WTC11 (cell line): Measurements from ENCODE around the gene TMEM258. TPM values are rescaled to one million over a fixed set of nuclear protein-coding genes. Genes with fewer than 3 reads are reported as not detected.

Experiments
- ATAC-seq: fragments of 200-7000 bp; cut with Tn5 transposase; 2 replicates; pipeline ENCODE4 v1.10.0; 2021; ENCODE audit warnings: mild to moderate bottlenecking, moderate library complexity
- CTCF ChIA-PET: fragments of 300-600 bp; sonication (Branson Sonifier 250); formaldehyde crosslinking; loops from one replicate; lab custom pipeline; 2021; ENCODE audit warnings: antibody characterized with exemption; lab: Charles Lee
- POLR2A ChIA-PET: fragments of 350-600 bp; sonication (Branson Sonifier 250); formaldehyde crosslinking; loops from one replicate; lab custom pipeline; 2021; ENCODE audit warnings: antibody characterized with exemption; lab: Charles Lee
- DNase-seq: peaks from one replicate; pipeline ENCODE4 v3.0.0; 2021; ENCODE audit warnings: low spot score
- H3K27ac Mint-ChIP-seq: 2 replicates; pipeline ENCODE4 v1.8.0; 2021; ENCODE audit warnings: mixed read lengths
- H3K27me3 Mint-ChIP-seq: 2 replicates; pipeline ENCODE4 v1.8.0; 2021; ENCODE audit warnings: low read depth, mild to moderate bottlenecking, moderate library complexity, mixed read lengths
- H3K36me3 Mint-ChIP-seq: 2 replicates; pipeline ENCODE4 v1.8.0; 2021; ENCODE audit warnings: mixed read lengths
- H3K4me1 Mint-ChIP-seq: 2 replicates; pipeline ENCODE4 v1.8.0; 2022; ENCODE audit warnings: mixed read lengths
- H3K4me3 Mint-ChIP-seq: 2 replicates; pipeline ENCODE4 v1.8.0; 2021; ENCODE audit warnings: mild to moderate bottlenecking, moderate library complexity, mixed read lengths
- H3K9me3 Mint-ChIP-seq: 2 replicates; pipeline ENCODE4 v1.8.0; 2021; ENCODE audit warnings: mixed read lengths
- ARID4B ChIP-seq: sonication (generic); formaldehyde crosslinking; IDR thresholded peaks from 2 replicates; pipeline ENCODE4 v1.8.0; 2023; ENCODE audit warnings: missing genetic modification reagents, mild to moderate bottlenecking, borderline replicate concordance
- ATF1 ChIP-seq: sonication (generic); formaldehyde crosslinking; IDR thresholded peaks from 2 replicates; pipeline ENCODE4 v1.8.1; 2023; ENCODE audit warnings: mild to moderate bottlenecking, moderate library complexity, missing genetic modification reagents
- CREB1 ChIP-seq: sonication (generic); formaldehyde crosslinking; IDR thresholded peaks from 2 replicates; pipeline ENCODE4 v1.8.0; 2023; ENCODE audit warnings: mild to moderate bottlenecking, missing genetic modification reagents
- ERG ChIP-seq: fragments of 250-450 bp; sonication (Bioruptor Pico); IDR thresholded peaks from 2 replicates; pipeline ENCODE4 v1.8.0; 2021; ENCODE audit warnings: mild to moderate bottlenecking
- FOXK1 ChIP-seq: sonication (generic); formaldehyde crosslinking; IDR thresholded peaks from 2 replicates; pipeline ENCODE4 v1.8.0; 2022; ENCODE audit warnings: mild to moderate bottlenecking, moderate library complexity, missing genetic modification reagents
- FOXP1 ChIP-seq: sonication (generic); formaldehyde crosslinking; IDR thresholded peaks from 2 replicates; pipeline ENCODE4 v1.8.0; 2022; ENCODE audit warnings: missing genetic modification reagents, mild to moderate bottlenecking, moderate library complexity, borderline replicate concordance
- MXD4 ChIP-seq: fragments of 250-450 bp; sonication (Bioruptor Pico); IDR thresholded peaks from 2 replicates; pipeline ENCODE4 v1.8.0; 2021; ENCODE audit warnings: mild to moderate bottlenecking, moderate library complexity, borderline replicate concordance
- PRDM15 ChIP-seq: sonication (generic); formaldehyde crosslinking; IDR thresholded peaks from 2 replicates; pipeline ENCODE4 v1.8.0; 2022; ENCODE audit warnings: missing genetic modification reagents
- RORB ChIP-seq: fragments of 250-450 bp; sonication (Bioruptor Pico); IDR thresholded peaks from 2 replicates; pipeline ENCODE4 v1.9.0; 2021; ENCODE audit warnings: mild to moderate bottlenecking
- SMAD3 ChIP-seq: sonication (generic); formaldehyde crosslinking; IDR thresholded peaks from 2 replicates; pipeline ENCODE4 v1.8.0; 2022; ENCODE audit warnings: missing genetic modification reagents, mild to moderate bottlenecking, borderline replicate concordance
- SOX15 ChIP-seq: fragments of 250-450 bp; sonication (Bioruptor Pico); IDR thresholded peaks from 2 replicates; pipeline ENCODE4 v1.9.0; 2021; ENCODE audit warnings: mild to moderate bottlenecking
- ZNF138 ChIP-seq: sonication (generic); formaldehyde crosslinking; conservative IDR thresholded peaks from 2 replicates; pipeline ENCODE4 v1.8.1; 2022; ENCODE audit warnings: mild to moderate bottlenecking, moderate library complexity, missing genetic modification reagents
- ZNF416 ChIP-seq: fragments of 250-450 bp; sonication (Bioruptor Pico); IDR thresholded peaks from 2 replicates; pipeline ENCODE4 v1.9.0; 2021; ENCODE audit warnings: mild to moderate bottlenecking, inconsistent platforms
- total RNA-seq: library from RNA; stranded (reverse); gene quantifications from 3 replicates; pipeline ENCODE4 v1.2.3, GENCODE V29; 2021
- TF ChIP-seq, protein P1 (sequence below): fragments of 250-450 bp; sonication (Bioruptor Pico); IDR thresholded peaks from 2 replicates; pipeline ENCODE4 v2.1.2; 2022; ENCODE audit warnings: mild to moderate bottlenecking, moderate library complexity
- TF ChIP-seq, protein P2 (sequence below): fragments of 250-450 bp; sonication (Bioruptor Pico); IDR thresholded peaks from 2 replicates; pipeline ENCODE4 v1.9.0; 2021; ENCODE audit warnings: mild to moderate bottlenecking
- TF ChIP-seq, protein P3 (sequence below): fragments of 200-600 bp; IDR thresholded peaks from 2 replicates; pipeline ENCODE4 v1.8.0; 2022; ENCODE audit warnings: antibody characterized with exemption

TMEM258 gene
- total RNA-seq, 1 experiment from 2014 or later = 175 TPM

GRCh38 chr11:61774411-61774810 lies 18.0 kb downstream of the TMEM258 start:
- Mint-ChIP-seq H3K36me3 (no peaks in the 10 kb centered on the region), H3K4me1 (peaks cover 18% of the 10 kb centered on the region), H3K27me3 (peaks cover 7% of the 10 kb centered on the region; the same call in 1 of the 2 replicates), H3K4me3 (no peak overlapping the region), H3K9me3 (no peaks in the 10 kb centered on the region), H3K27ac (no peak overlapping the region)
- ATAC-seq = no peak
- DNase-seq = no peak
- TF ChIP-seq ZNF416 (CRISPR knock-in tag) (no peak), ZNF138 (CRISPR knock-in tag) (no peak), MXD4 (CRISPR knock-in tag) (no peak)
- TF ChIP-seq, protein P1, sequence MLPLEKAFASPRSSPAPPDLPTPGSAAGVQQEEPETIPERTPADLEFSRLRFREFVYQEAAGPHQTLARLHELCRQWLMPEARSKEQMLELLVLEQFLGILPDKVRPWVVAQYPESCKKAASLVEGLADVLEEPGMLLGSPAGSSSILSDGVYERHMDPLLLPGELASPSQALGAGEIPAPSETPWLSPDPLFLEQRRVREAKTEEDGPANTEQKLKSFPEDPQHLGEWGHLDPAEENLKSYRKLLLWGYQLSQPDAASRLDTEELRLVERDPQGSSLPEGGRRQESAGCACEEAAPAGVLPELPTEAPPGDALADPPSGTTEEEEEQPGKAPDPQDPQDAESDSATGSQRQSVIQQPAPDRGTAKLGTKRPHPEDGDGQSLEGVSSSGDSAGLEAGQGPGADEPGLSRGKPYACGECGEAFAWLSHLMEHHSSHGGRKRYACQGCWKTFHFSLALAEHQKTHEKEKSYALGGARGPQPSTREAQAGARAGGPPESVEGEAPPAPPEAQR (CRISPR knock-in tag) = no peak
- TF ChIP-seq, protein P2, sequence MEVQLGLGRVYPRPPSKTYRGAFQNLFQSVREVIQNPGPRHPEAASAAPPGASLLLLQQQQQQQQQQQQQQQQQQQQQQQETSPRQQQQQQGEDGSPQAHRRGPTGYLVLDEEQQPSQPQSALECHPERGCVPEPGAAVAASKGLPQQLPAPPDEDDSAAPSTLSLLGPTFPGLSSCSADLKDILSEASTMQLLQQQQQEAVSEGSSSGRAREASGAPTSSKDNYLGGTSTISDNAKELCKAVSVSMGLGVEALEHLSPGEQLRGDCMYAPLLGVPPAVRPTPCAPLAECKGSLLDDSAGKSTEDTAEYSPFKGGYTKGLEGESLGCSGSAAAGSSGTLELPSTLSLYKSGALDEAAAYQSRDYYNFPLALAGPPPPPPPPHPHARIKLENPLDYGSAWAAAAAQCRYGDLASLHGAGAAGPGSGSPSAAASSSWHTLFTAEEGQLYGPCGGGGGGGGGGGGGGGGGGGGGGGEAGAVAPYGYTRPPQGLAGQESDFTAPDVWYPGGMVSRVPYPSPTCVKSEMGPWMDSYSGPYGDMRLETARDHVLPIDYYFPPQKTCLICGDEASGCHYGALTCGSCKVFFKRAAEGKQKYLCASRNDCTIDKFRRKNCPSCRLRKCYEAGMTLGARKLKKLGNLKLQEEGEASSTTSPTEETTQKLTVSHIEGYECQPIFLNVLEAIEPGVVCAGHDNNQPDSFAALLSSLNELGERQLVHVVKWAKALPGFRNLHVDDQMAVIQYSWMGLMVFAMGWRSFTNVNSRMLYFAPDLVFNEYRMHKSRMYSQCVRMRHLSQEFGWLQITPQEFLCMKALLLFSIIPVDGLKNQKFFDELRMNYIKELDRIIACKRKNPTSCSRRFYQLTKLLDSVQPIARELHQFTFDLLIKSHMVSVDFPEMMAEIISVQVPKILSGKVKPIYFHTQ (CRISPR knock-in tag) = no peak
- ChIA-PET POLR2A (no interaction called here), CTCF (interaction anchor here (1.6 to 10.0 kb wide), 5 partner anchors 9 to 41 kb away, joined by 4 to 106 read pairs (median 11); no protein-coding TSS in a partner anchor)

DNA sequence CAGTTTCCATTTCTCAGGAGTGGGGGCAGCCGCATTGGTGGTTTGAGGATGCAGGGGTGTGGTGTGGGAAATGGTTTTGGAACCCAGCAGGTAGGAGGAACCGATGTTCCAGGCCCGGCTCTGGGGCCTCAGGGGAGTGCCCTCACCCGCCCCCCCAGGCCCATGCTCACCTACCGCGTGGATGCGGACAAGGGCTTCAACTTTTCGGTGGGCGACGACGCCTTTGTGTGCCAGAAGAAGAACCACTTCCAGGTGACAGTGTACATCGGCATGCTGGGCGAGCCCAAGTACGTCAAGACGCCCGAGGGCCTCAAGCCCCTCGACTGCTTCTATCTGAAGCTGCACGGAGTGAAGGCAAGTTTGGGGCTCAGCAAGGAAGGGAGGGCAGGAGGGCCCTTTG lies 18.6 kb downstream of the TMEM258 start:
- Mint-ChIP-seq H3K36me3 (no peaks in the 10 kb centered on the region), H3K4me3 (no peak overlapping the region), H3K9me3 (no peaks in the 10 kb centered on the region), H3K4me1 (peaks cover 18% of the 10 kb centered on the region), H3K27me3 (peaks cover 7% of the 10 kb centered on the region; the same call in 1 of the 2 replicates), H3K27ac (no peak overlapping the region)
- ChIA-PET POLR2A (no interaction called here), CTCF (interaction anchor here (2.5 to 10.0 kb wide), 3 partner anchors 8 to 25 kb away, joined by 11 to 106 read pairs (median 46); no protein-coding TSS in a partner anchor)
- ATAC-seq (no peak), DNase-seq (no peak)
- TF ChIP-seq PRDM15 (no peak), RORB (CRISPR knock-in tag) (no peak), ERG (CRISPR knock-in tag) (no peak), FOXK1 (no peak), FOXP1 (CRISPR knock-in tag) (no peak), CREB1 (CRISPR knock-in tag) (no peak), ATF1 (CRISPR knock-in tag) (no peak), ARID4B (CRISPR knock-in tag) (no peak), SOX15 (CRISPR knock-in tag) (no peak), SMAD3 (no peak)
- TF ChIP-seq, protein P3, sequence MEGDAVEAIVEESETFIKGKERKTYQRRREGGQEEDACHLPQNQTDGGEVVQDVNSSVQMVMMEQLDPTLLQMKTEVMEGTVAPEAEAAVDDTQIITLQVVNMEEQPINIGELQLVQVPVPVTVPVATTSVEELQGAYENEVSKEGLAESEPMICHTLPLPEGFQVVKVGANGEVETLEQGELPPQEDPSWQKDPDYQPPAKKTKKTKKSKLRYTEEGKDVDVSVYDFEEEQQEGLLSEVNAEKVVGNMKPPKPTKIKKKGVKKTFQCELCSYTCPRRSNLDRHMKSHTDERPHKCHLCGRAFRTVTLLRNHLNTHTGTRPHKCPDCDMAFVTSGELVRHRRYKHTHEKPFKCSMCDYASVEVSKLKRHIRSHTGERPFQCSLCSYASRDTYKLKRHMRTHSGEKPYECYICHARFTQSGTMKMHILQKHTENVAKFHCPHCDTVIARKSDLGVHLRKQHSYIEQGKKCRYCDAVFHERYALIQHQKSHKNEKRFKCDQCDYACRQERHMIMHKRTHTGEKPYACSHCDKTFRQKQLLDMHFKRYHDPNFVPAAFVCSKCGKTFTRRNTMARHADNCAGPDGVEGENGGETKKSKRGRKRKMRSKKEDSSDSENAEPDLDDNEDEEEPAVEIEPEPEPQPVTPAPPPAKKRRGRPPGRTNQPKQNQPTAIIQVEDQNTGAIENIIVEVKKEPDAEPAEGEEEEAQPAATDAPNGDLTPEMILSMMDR = no peak
